ENCODE data around the gene GPR3. TPM values are rescaled to one million over a fixed set of nuclear protein-coding genes. Genes with fewer than 3 reads are reported as not detected.
A peak's percentile ranks its signal among the peaks of the same experiment; 100 is the strongest.

Gene GPR3
- total and polyA plus RNA-seq, 3 donors from 2014 or later = 0.12 to 0.47 (median 0.20) TPM

GRCh38 chr1:27394925-27395324 is 2.5 kb downstream of the GPR3 start:
- H3K4me1 ChIP-seq = peaks cover 17% of the 10 kb centered on the region
- no peak overlapping the region for H3K27ac ChIP-seq
- WGBS, 2 donors = 48 to 60% methylated on average over 1 of the region's 1 CpG

GRCh38 chr1:27395441-27396195 is 3.2 kb downstream of the GPR3 start:
- H3K4me1 ChIP-seq = peaks cover 17% of the 10 kb centered on the region
- 12 to 24% methylated on average over 8 to 10 of the region's 10 CpGs for WGBS, 2 donors

More at GRCh38 chr1:27394925-27395324, 2.5 kb downstream of the GPR3 start:
- H3K9me3 ChIP-seq = no peaks in the 10 kb centered on the region
- intact Hi-C loops (cut with DNase I; ENCODE audit: low total_unique reads) = loop anchor here (5.0 to 10.0 kb wide), 2 partner anchors 93 to 210 kb away; partner anchors contain the start of gene AHDC1
- H3K27me3 ChIP-seq = no peaks in the 10 kb centered on the region
- H3K4me3 ChIP-seq = no peak overlapping the region
- DNase-seq = no peak
- no peaks in the 10 kb centered on the region for H3K36me3 ChIP-seq (ENCODE audit: low read depth, missing control alignments)
- no peak for TF ChIP-seq CTCF (IDR thresholded peaks at IDR 0.05)

GRCh38 chr1:27397110-27397509 is 4.7 kb downstream of the GPR3 start:
- no peak overlapping the region for H3K4me3 ChIP-seq
- DNase-seq = no peak
- H3K27ac ChIP-seq = no peak overlapping the region
- 70 to 90% methylated on average over 2 to 3 of the region's 3 CpGs for WGBS, 2 donors
- no peaks in the 10 kb centered on the region for H3K9me3 ChIP-seq
- no peaks in the 10 kb centered on the region for H3K27me3 ChIP-seq
- H3K4me1 ChIP-seq = peaks cover 9% of the 10 kb centered on the region
- H3K36me3 ChIP-seq (ENCODE audit: low read depth, missing control alignments) = no peaks in the 10 kb centered on the region
- intact Hi-C loops (cut with DNase I; ENCODE audit: low total_unique reads) = loop anchor here (10.0 kb wide), 1 partner anchor 208 kb away; the partner anchor contains the start of gene AHDC1
- TF ChIP-seq CTCF (IDR thresholded peaks at IDR 0.05) (no peak), POLR2A (IDR thresholded peaks at IDR 0.05) (no peak)

More at GRCh38 chr1:27395441-27396195, 3.2 kb downstream of the GPR3 start:
- TF ChIP-seq CTCF (IDR thresholded peaks at IDR 0.05) (peak; percentile 92 to 98 (median 95)), POLR2A (IDR thresholded peaks at IDR 0.05) (no peak)
- H3K36me3 ChIP-seq (ENCODE audit: low read depth, missing control alignments) = no peaks in the 10 kb centered on the region
- H3K4me3 ChIP-seq = no peak overlapping the region
- intact Hi-C loops (cut with DNase I; ENCODE audit: low total_unique reads) = loop anchor here (10.0 kb wide), 1 partner anchor 209 kb away; the partner anchor contains the start of gene AHDC1
- H3K27ac ChIP-seq = no peak overlapping the region
- peak; percentile 76 for DNase-seq
- no peaks in the 10 kb centered on the region for H3K27me3 ChIP-seq
- no peaks in the 10 kb centered on the region for H3K9me3 ChIP-seq

DNA sequence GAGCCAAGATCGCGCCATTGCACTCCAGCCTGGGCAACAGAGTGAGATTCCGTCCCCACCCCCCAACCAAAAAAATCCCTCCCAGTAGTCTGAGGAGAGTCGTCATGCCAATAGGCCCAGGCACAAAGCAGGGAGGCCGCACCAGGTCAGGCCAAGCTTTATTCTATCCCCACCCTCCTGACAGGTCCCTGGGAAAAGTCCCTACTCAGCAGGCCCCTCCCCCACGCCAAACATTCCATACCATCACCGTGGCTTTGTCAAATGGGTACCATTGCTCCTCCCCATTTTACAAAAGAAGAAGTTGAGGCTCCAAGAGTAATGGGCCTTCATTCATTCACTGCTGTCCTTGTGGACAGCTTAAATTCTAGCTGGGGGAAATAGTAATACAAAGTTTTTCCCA is 5.3 kb downstream of the GPR3 start:
- H3K9me3 ChIP-seq = no peaks in the 10 kb centered on the region
- H3K36me3 ChIP-seq (ENCODE audit: low read depth, missing control alignments) = no peaks in the 10 kb centered on the region
- H3K4me3 ChIP-seq = no peak overlapping the region
- H3K27ac ChIP-seq = no peak overlapping the region
- TF ChIP-seq POLR2A (IDR thresholded peaks at IDR 0.05) (no peak), CTCF (IDR thresholded peaks at IDR 0.05) (no peak)
- intact Hi-C loops (cut with DNase I; ENCODE audit: low total_unique reads) = loop anchor here (10.0 kb wide), 1 partner anchor 207 kb away; the partner anchor contains the start of gene AHDC1
- no peaks in the 10 kb centered on the region for H3K27me3 ChIP-seq
- no peak for DNase-seq
- WGBS, 2 donors = 81 to 85% methylated on average over 7 of the region's 7 CpGs
- peaks cover 13% of the 10 kb centered on the region for H3K4me1 ChIP-seq
